Measurements from ENCODE around the gene MICAL1.
A peak's percentile ranks its signal among the peaks of the same experiment; 100 is the strongest.
"Not testable (repeated sequence)": the region's sequence is repeated elsewhere in the genome, so short reads cannot be mapped to it uniquely, and the experiment has no call there.

Gene MICAL1

DNA sequence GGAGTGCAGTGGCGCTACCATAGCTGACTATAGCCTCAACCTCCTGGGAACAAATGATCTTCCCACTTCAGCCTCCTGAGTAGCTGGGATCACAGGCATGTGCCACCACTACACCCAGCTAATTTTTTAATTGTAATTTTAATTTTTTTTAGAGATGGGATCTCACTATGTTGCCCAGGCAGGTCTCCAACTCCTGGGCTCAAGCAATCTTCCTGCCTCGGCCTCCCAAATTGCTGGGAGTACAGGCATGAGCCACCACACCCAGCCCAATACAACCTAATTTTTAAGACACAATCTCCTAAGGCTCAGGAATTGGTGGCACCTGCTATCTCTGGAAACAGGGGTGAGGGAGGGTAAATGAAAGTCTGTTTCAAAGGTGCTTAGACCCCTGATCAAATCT, 21.6 kb upstream of the MICAL1 start:
- DNase-seq = no peak

DNA sequence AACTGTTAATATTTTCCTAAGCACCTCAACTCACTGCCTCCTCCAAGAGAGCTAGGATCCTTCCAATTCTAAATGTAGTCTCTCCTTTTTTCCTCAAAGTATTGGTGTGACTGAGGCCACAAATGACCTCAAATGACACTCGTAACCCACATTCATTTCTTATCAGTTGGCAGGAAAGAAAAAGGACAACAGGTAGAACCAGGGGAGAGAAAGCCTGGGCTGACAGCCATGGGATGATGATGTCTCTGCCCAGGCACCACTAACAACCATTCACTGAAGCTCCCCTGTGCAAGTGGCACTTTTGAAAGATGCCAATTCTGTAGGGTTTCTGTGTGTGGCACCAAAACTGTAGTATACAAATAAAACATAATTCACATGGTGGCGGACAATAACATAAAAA, 20.1 kb upstream of the MICAL1 start:
- no peak for DNase-seq

DNA sequence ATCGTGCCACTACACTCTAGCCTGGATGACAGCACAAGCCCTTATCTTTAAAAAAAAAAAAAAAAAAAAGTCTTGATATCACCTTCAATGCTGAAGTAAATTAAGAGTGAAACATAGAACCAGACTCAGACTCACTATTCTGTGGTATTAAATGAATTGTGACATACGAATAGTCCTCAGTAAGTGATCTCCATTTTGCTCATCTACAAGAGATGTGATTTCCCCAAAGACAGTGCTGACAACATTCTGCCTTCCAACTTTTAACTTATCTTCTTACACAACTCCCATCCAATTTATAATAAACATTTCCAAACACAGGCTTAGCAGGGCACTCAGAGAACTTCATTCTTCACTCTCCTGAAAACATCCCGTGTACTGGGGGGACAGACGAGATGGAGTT, 19.4 kb upstream of the MICAL1 start:
- no peak for DNase-seq

DNA sequence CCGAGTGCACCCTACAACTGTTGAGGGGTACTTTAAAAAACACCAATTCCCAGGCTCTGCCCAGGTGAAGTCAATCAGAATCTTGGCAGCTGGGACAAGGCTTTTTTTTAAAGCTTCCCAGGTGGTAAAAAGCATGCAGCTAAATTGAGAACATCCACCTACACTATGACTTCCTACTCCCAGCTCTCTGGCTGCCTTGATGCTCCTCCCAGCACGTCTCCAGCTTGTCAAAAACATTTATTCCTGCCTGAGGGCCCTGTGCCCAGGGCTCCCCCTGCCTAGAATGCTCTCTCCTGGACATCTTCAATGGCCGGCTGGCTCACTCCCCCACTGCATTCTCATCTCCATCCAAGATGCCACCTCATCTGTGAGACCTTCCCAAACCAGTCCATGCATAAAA, 17.5 kb upstream of the MICAL1 start:
- DNase-seq = no peak

DNA sequence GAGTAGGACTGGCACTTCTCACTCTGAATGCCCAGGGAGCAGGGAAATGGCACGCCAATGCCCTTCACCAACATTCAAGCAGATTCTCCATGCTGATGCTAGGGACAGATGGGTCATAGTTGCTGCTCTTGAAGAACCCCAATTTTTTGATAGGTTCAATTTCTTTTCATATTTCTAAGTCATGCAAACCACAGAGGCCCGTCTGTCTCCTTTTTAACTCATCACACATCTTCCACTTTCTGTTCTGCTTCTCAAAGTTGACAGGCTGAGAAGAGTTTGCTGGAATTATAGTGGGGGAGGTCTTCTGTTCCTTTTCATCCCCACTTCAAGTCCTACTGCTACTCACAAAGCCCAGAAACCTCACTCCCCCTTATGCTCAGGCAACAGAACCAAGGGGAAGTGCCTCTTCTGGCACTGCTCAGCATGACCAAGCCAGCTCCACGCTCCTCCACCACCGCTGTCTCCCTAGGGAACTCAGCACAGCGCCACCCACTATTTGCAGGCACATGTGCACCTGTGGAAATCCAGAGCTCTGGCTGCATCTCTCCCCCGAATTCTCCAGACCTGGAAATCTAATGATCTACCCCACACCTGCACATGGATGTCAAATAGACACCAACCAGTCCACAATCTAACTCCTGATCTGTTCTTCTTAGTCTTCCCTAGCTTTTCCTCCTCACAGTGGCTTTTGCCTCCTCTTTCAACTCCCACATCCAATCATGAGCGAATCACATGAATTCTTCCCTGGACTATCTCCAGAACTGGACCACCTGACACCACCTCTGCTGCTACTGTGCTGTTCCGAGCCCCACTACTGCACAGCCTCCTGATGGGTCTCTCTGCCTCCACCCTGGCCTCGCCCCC, 16.8 kb upstream of the MICAL1 start:
- no peak for DNase-seq

DNA sequence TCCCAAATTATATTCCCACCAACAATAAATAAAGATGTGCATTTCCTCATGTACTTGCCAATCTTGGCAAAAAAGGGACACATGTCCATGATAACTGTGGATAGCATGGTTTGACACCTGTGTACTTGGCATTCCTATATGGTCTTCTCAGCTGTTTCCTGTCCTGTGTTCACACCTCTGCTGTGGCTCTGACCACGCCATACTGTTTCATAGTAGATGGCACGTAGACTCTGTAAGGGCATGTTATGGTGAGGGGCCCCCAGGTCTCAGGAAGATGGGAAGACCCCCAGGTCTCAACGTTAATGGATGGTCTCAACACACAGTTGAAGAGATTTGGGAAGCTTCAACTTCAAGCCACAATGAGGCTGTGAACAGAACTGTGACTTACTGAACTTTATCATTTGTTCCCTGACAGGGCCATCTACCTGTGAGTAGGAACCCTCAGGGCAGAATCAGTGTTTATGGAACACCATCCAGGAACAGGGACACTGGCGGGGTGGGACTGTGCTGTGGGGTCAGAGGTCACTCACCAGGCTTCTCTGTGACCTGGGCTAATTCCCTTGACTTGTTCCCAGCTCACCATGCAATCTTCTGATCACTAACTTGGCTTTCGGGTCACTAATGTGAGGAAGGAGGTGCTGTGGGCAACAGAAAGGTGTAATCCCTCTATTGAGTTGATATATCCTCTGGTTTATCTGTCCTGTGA, 15.7 kb upstream of the MICAL1 start:
- no peak for DNase-seq

DNA sequence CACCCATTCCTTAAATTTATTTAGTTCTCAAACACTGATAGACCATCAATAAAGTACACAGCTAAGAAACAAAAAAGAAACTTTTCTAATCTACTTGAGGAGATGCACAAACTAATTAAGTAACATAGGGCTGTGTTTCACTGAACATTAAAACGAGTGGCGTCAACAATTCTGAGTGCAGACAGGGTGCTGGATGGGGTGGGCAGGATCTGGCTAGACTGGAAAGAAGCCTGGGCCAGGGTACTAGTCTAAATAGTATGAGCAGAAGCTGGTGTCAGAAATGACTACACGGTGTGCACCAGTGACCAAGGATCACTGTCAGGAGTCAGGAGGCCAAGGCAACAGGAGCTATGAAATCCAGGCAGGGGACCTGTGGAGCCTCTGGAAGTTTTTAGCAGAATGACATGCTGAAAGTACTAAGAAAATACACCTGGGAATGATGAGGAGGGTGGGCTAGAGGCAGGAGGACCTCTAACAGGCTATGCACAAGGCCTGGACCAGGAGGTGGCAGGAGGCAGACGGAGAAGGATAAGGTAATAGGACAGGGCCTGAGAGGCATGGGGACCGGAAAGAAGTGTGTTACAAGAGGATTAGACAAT, 14.1 kb upstream of the MICAL1 start:
- DNase-seq = no peak

DNA sequence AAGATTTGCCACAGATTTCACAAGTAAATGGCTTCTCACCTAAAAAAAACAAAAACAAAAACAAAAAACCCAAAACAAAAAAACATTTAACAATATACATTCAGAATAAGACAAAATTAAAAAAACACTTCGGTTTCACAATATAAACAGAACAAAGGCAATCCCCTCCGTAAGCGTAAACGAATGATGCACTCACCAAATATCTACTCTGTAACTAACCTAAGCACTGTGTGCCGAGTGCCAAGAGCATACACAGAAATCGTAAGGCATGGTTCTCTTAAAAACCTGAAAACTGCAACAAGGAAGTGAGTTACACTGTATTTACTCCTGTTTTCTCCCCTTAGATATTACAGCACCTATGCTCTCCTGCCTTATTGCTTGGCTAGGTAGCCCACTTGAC, 12.1 kb upstream of the MICAL1 start:
- DNase-seq = no peak

DNA sequence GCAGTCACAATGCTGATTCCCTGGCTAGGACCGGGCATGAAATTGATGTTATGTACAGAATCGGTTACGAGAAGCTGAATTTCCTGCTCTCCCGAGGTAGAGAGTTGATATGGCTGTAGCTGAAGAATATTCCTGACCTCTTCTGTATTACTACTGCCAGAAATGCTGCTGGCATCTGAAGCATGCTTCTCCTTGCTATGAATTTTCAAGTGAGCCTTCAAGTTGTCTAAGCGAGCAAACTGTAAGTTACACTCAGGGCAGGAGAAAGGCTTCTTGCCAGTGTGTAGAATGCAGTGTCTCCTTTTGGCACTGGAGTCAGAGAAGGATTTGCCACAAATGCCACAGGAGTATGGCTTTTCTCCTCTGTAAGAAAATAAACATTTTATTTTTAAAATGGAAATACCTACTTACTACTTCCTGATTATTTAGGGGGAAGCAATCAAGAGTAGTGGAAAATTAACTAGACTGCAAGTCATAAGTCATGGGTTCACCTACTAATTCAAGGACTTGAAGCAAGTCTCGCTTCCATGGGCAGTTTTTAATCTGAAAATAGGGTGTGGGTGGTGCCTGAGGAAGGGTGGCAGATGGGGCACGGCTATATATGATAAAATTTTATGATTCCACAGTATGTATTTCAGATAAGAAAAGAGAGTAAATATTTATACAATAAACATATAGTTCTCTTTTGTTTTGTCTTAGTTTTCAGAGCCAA, 10.8 kb upstream of the MICAL1 start:
- no peak for DNase-seq

DNA sequence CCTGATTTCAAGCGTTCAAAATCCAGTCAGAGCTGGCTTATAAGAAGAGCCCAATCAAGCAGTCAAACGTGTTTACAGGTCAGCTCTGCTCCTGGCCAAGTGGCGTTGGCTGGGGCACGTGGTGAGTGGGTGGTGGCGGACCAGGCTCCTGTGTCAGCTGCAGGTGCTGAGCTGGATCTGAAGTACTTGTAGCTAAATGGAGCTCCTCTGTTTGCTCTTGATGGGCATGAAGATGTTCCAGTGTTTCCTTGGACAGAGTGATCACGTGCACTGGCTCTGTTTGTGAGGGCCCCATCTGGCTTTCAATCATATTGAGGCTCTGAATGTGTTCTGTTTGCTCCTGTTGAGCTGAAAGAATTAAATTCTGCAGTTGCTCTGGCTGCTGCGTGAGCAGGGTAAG, 10.2 kb upstream of the MICAL1 start:
- no peak for DNase-seq

DNA sequence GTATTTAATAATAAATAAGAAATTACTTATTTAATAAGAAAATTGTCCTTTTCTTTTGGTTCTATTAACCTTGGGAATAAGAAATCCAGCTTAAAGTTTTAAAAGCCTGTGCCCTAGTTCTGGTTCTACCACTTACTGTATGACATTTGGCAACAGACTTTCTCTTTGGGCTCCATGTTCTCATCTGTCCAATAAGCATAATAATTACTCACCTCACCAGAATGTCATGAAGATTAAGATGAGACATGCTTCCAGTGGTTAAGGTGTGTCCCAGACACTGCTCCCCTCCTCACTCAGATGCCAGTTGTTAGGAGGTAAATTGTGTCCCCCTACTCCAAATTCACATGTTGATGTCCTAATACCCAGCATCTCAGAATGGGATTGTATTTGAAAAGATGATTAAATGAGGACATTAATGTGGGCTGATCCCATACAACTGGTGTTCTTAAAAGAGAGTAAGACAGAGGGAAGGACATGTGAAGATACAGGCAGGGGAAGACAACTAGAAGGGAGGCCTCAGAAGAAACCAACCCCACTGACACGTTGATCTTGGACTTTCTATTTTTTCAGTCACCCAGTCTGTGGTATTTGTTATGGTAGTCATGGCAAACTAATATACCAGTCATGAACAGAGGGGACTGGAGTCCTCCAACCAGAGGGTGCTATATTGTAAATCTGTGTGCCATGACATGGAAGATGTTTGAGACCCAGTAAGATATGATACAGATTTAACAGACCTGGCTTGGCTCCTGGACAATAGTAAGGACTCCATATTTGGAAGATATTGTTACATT, 6.4 kb upstream of the MICAL1 start:
- DNase-seq = no peak

DNA sequence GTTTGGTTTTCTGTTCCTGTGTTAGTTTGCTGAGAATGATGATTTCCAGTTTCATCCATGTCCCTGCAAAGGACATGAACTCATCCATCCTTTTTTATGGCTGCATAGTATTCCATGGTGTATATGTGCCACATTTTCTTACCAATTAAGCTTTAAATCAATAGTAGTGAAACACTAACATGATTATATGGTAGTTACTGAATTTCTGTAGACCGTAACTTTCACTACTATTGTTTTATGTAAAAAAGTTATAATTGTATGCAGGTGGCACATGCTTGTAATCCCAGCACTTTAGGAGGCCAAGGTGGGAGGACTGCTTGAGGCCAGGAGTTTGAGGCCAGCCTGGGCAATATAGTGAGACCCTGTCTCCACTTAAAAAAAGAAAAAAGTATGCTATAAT, 5.6 kb upstream of the MICAL1 start:
- DNase-seq = not testable (repeated sequence)

DNA sequence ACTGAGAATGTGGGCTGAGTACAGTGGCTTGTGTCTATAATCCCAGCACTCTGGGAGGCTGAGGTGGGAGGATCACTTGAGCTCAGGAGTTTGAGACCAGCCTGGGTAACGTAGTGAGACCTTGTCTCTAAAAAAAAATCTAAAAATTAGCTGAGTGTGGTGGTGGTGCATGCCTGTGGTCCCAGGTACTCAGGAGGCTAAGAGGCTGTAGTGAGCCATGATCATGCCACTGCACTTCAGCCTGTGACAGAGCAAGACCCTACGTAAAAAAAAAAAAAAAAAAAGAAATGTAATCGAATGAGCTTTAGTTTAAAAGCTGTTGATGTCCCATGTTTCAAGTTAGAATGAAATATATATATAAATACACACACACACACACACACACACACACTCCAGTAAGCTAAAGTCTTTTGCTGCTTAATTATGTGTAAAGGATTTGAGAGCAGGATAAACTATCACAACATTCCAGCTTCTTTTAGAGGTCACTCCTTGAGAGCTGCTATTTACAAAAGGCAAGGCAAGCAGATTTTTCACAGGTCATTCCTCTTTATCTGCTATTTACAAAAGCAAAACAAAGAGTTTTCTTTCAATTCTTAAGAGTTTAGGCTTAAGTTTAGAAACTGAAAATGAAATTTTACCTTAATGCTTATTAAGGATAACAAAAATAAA, 4.7 kb upstream of the MICAL1 start:
- DNase-seq = no peak

DNA sequence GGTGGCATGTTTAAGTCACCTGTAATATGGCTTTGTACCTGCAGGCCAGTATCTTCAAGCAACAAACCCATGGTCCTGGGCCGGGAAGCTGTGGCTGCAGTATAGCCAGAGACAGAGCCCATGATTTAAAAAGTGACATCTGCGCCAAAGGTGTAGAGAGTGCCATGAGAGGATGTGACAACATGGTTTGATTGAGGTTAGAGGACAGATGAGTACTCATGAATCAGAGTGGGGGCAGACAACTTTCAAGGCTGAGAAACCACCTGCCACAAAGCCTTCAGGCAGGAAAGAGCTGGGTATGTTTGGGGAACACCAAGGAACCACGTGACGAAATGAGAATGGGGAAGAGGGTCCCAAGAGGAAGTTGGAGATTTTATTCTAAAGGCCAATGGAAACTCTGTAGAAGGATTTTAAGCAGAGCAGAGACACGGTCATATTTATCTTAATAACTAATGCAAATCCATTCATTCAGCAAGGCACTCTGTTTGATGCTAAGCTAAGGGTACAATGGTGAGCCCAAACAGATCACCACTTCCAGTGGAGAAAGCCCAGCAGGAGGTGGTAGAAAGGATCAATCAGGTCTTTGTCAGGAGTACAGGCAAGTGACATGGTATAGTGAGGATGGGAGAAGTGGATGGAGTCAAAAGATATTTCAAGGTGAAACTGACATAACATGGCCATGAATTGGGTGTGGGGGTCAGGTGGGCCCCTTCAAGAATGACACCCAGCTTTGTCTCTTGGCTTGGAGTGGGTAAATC, 3.4 kb upstream of the MICAL1 start:
- no peak for DNase-seq

DNA sequence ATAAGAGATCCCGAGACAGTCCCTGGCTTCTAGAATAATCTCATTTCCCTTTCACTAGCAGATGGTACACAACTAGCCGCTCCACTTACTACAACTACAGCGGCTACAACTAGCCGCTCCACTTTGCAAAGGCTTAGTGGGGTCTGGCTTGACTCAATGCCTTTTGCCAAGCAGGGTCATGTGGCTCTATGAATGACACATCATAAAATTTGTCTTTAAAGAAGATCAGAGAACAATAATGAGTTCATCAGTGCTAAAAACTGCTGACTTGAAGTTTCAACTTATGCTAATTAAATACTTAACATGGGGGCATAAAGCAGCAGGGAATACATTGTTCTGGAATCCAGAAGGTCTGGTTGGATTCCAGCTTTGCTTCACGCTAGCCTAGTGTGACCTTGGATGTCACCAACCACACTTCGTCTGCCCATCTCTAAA, 2.0 kb upstream of the MICAL1 start:
- no peak for DNase-seq

DNA sequence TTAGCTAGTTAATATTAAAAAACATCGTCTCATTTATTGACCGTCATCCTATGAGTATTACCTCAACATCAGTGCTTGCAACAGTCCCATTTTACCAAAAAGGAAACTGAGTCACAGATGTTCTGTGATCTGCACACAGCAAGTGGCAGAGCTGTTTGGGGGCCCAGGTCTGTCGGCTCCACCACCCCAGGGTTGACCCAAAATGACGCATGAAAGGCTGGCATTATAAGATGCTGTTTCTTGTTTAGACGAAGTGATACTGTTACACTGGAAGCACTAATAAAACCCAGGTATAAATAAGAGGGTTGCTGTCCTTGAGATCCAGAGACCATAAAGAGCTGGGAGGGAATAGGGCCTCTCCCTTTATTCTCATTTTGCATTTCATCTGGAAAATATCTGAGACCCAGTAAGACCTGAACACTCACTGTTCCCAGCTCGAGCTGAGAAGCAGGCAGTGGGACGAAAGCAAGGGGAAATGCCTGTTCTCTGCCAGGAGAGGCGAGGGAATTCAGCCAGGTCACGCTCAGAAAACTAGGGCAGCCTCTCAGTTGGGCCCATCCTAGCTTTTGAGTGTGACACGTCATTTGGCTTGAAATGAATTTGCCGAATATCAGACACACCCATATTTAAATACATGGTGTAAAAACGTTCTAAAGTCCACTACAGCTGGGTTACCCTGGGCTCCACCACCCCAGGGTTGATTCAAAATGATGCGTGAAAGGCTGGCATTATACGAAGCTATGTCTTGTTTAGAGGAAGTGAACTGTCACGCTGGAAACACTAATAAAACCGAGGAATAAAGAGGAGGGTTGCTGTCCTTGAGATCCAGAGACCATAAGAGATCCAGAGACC, 1.4 kb upstream of the MICAL1 start:
- no peak for DNase-seq

DNA sequence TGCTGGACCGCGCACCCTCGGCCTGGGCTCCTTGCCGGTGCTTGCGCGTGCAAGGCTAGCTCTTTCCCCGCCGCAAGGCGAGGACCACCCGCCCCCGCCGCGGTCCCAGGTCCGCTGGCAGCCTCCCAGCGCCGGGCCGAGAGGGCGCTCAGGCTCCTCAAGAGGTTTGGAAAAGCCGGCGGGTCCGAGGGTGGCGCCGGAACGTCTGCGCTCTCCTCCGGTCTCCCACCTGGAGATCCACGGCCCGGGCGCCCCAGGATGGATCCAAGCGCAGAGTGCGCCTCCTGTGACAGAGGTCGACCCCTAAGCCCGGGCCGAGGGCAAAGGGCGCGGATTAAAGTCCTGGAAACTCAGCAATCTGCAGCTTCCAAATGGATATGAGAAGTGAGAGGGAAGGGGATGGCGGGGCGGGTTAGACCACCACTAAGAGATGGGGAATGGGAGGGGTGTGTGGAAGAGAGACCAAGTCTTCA, 575 bp upstream of the MICAL1 start:
- DNase-seq = no peak

DNA sequence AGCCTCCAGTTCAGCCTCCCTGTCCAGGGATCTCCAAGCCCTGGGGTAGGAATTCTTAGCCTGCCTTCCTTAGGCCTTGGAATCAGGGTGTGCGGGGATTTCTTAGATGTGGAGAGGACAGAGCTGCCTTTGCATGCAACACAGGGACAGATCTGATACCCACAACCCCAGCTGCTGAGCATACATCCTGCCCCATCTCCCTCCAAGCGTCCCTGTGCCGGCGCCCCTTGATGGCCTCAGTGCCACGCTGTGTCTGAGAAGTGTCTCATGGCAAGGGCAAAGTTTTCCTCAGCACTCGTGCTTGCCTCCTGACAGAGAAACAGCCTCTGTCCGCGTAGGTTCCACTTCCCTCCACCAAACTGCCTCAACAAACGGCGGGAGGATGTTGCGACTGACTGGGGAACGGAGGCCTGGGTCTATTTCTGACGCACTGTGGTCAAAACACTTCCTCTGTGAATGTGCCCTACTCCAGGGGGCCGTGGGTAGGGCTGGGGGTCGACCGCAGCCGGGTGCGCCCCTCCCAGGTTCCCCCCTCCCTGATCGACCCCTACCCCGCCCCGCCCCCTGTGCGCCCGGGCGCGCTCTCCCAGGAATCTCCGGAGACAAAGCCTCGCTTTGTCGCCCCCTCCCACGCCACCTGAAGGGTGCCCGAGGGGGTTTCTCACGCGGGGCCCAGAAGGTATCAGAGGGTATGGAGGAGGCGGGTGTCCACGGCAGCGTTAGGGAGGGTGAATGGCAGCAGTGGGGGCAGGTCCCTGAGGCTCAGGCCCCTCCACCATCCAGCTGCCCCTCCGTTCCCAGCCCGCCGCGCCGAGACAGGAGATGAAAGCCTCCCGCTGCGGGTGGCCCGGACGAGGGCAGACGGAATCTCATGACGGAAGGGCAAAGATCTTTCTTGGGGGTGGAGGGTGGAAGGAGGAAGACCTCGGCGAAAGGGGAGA, 806 bp downstream of the MICAL1 start:
- peak; percentile 41 for DNase-seq
